ENCODE measurements around the gene PGAP6.

Gene PGAP6

GRCh38 chr16:386641-387156 is 4.9 kb upstream of the PGAP6 start:
- H3K4me1 ChIP-seq (ENCODE audit: low read length): peaks cover 17% of the 10 kb centered on the region
- H3K27me3 ChIP-seq (replicated peaks; ENCODE audit: insufficient read depth, low read length): no peaks in the 10 kb centered on the region
- H3K36me3 ChIP-seq (replicated peaks; ENCODE audit: insufficient read depth, low read length): no peaks in the 10 kb centered on the region
- peaks cover 3% of the 10 kb centered on the region; the same call in 1 of the 2 replicates for H3K79me2 ChIP-seq (ENCODE audit: low read length)
- H3K9ac ChIP-seq (ENCODE audit: low read length): peak overlapping the region; percentile 21; the same call in 1 of the 2 replicates
- H3K9me3 ChIP-seq (replicated peaks; ENCODE audit: insufficient read depth, low read length): no peaks in the 10 kb centered on the region
- no peaks in the 10 kb centered on the region for H3K9me2 ChIP-seq (replicated peaks; ENCODE audit: insufficient read depth, low read length)
- peak overlapping the region; percentile 63; the same call in 1 of the 2 replicates for H3K27ac ChIP-seq (ENCODE audit: low read length)
- peak; percentile 59 for DNase-seq
- H2AFZ ChIP-seq (ENCODE audit: low read length): peak overlapping the region; percentile 27
- peak overlapping the region; percentile 71; the same call in 1 of the 2 replicates for H3K4me2 ChIP-seq (ENCODE audit: low read depth, low read length)
- no peaks in the 10 kb centered on the region for H4K20me1 ChIP-seq (ENCODE audit: insufficient read depth, low read length)
- no peak overlapping the region for H3K4me3 ChIP-seq (ENCODE audit: low read length)
- peaks cover 13% of the 10 kb centered on the region for H3F3A ChIP-seq (ENCODE audit: insufficient read depth, low read length)
- no peak for TF ChIP-seq EZH2phosphoT487 (IDR thresholded peaks at IDR 0.05; ENCODE audit: low read length)

- TF ChIP-seq CTCF (IDR thresholded peaks at IDR 0.05; ENCODE audit: low read length) (no peak), EZH2 (optimal IDR thresholded peaks at IDR 0.05; ENCODE audit: low read depth, low read length) (no peak), EZH2phosphoT487 (IDR thresholded peaks at IDR 0.05; ENCODE audit: low read length) (no peak)
Observed at GRCh38 chr16:383326-384051, 1.7 kb upstream of the PGAP6 start.

GRCh38 chr16:381012-381788 is 578 bp downstream of the PGAP6 start:
- Histone ChIP-seq H3K27ac (ENCODE audit: low read length) (no peak overlapping the region), H3K27me3 (replicated peaks; ENCODE audit: insufficient read depth, low read length) (no peaks in the 10 kb centered on the region), H3K9me2 (replicated peaks; ENCODE audit: insufficient read depth, low read length) (no peaks in the 10 kb centered on the region), H3K4me3 (ENCODE audit: low read length) (peak overlapping the region; percentile 82), H4K20me1 (ENCODE audit: insufficient read depth, low read length) (no peaks in the 10 kb centered on the region), H3K79me2 (ENCODE audit: low read length) (peaks cover 29% of the 10 kb centered on the region), H3K4me2 (ENCODE audit: low read depth, low read length) (peak overlapping the region; percentile 96), H3K9me3 (replicated peaks; ENCODE audit: insufficient read depth, low read length) (no peaks in the 10 kb centered on the region), H3K4me1 (ENCODE audit: low read length) (peaks cover 8% of the 10 kb centered on the region), H3K9ac (ENCODE audit: low read length) (peak overlapping the region; percentile 74), H2AFZ (ENCODE audit: low read length) (peak overlapping the region; percentile 65), H3K36me3 (replicated peaks; ENCODE audit: insufficient read depth, low read length) (no peaks in the 10 kb centered on the region), H3F3A (ENCODE audit: insufficient read depth, low read length) (peaks cover 5% of the 10 kb centered on the region)
- no peak for TF ChIP-seq EZH2phosphoT487 (IDR thresholded peaks at IDR 0.05; ENCODE audit: low read length)
- TF ChIP-seq EZH2 (optimal IDR thresholded peaks at IDR 0.05; ENCODE audit: low read depth, low read length): no peak
- no peak for TF ChIP-seq CTCF (IDR thresholded peaks at IDR 0.05; ENCODE audit: low read length)
- DNase-seq: no peak

More at GRCh38 chr16:383326-384051, 1.7 kb upstream of the PGAP6 start:
- Histone ChIP-seq H3F3A (ENCODE audit: insufficient read depth, low read length) (peaks cover 13% of the 10 kb centered on the region), H3K4me2 (ENCODE audit: low read depth, low read length) (peak overlapping the region; percentile 100; the same call in 1 of the 2 replicates), H3K27ac (ENCODE audit: low read length) (no peak overlapping the region), H3K4me3 (ENCODE audit: low read length) (no peak overlapping the region), H2AFZ (ENCODE audit: low read length) (no peak overlapping the region), H3K9me2 (replicated peaks; ENCODE audit: insufficient read depth, low read length) (no peaks in the 10 kb centered on the region), H3K79me2 (ENCODE audit: low read length) (peaks cover 29% of the 10 kb centered on the region), H3K27me3 (replicated peaks; ENCODE audit: insufficient read depth, low read length) (no peaks in the 10 kb centered on the region), H4K20me1 (ENCODE audit: insufficient read depth, low read length) (no peaks in the 10 kb centered on the region), H3K9me3 (replicated peaks; ENCODE audit: insufficient read depth, low read length) (no peaks in the 10 kb centered on the region), H3K9ac (ENCODE audit: low read length) (no peak overlapping the region), H3K36me3 (replicated peaks; ENCODE audit: insufficient read depth, low read length) (no peaks in the 10 kb centered on the region), H3K4me1 (ENCODE audit: low read length) (peaks cover 16% of the 10 kb centered on the region)
- no peak for DNase-seq

Data from MM.1S (cell line).